ENCODE results near the gene TRIO.

TRIO gene

GRCh38 chr5:14226149-14226548 lies 83.0 kb downstream of the TRIO start:
- Histone ChIP-seq H3K27ac (ENCODE audit: low read depth, low read length) (no peak overlapping the region), H3K9me3 (ENCODE audit: control insufficient read depth, insufficient read depth, low read length) (no peaks in the 10 kb centered on the region), H3F3A (ENCODE audit: control insufficient read depth, insufficient read depth) (no peaks in the 10 kb centered on the region), H4K20me1 (ENCODE audit: control insufficient read depth, insufficient read depth, low read depth, low read length) (no peaks in the 10 kb centered on the region), H3K27me3 (ENCODE audit: control insufficient read depth, low read length) (no peaks in the 10 kb centered on the region), H3K9me2 (replicated peaks; ENCODE audit: control insufficient read depth, low read length) (no peaks in the 10 kb centered on the region), H3K4me3 (ENCODE audit: low read length) (no peak overlapping the region), H3K4me1 (ENCODE audit: control insufficient read depth, low read length) (peaks cover 47% of the 10 kb centered on the region), H3K36me3 (ENCODE audit: control insufficient read depth, low read length) (no peaks in the 10 kb centered on the region), H3K4me2 (ENCODE audit: low read length) (no peak overlapping the region), H3K79me2 (ENCODE audit: control insufficient read depth, low read length) (peaks cover 67% of the 10 kb centered on the region)
- TF ChIP-seq CTCF (IDR thresholded peaks at IDR 0.05; ENCODE audit: low read depth, low read length, poor library complexity, severe bottlenecking) (no peak), EZH2phosphoT487 (IDR thresholded peaks at IDR 0.05; ENCODE audit: borderline replicate concordance, low read length) (no peak)

GRCh38 chr5:14226554-14226953 lies 83.4 kb downstream of the TRIO start:
- Histone ChIP-seq H3K27ac (ENCODE audit: low read depth, low read length) (no peak overlapping the region), H3K36me3 (ENCODE audit: control insufficient read depth, low read length) (no peaks in the 10 kb centered on the region), H4K20me1 (ENCODE audit: control insufficient read depth, insufficient read depth, low read depth, low read length) (no peaks in the 10 kb centered on the region), H3K9me3 (ENCODE audit: control insufficient read depth, insufficient read depth, low read length) (no peaks in the 10 kb centered on the region), H3K9me2 (replicated peaks; ENCODE audit: control insufficient read depth, low read length) (no peaks in the 10 kb centered on the region), H3K4me2 (ENCODE audit: low read length) (no peak overlapping the region), H3K79me2 (ENCODE audit: control insufficient read depth, low read length) (peaks cover 70% of the 10 kb centered on the region), H3K27me3 (ENCODE audit: control insufficient read depth, low read length) (no peaks in the 10 kb centered on the region), H3K4me1 (ENCODE audit: control insufficient read depth, low read length) (peaks cover 43% of the 10 kb centered on the region), H3F3A (ENCODE audit: control insufficient read depth, insufficient read depth) (no peaks in the 10 kb centered on the region), H3K4me3 (ENCODE audit: low read length) (no peak overlapping the region)
- TF ChIP-seq CTCF (IDR thresholded peaks at IDR 0.05; ENCODE audit: low read depth, low read length, poor library complexity, severe bottlenecking) (no peak), EZH2phosphoT487 (IDR thresholded peaks at IDR 0.05; ENCODE audit: borderline replicate concordance, low read length) (no peak)

DNA sequence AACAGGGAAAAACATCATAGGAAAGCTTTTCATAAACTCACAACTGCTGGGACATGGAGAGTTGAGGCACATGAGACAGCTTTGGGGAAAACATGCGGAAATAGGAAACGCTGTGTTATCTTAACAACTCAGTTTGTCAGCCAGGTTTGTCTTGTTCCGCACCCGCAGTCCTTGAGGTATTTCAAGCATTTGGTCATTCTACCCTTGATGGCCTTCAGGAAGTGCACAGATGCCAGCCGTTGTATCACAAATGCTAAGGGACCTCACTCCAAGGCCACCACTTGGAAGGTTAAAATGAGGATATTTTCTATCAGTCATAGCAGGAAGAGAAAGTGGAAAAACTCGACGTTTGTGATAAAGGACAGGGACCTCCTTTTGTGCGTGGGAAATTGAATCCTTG lies 83.8 kb downstream of the TRIO start:
- no peaks in the 10 kb centered on the region for H3K36me3 ChIP-seq (ENCODE audit: control insufficient read depth, low read length)
- no peak overlapping the region for H3K27ac ChIP-seq (ENCODE audit: low read depth, low read length)
- H3K27me3 ChIP-seq (ENCODE audit: control insufficient read depth, low read length) = no peaks in the 10 kb centered on the region
- no peak overlapping the region for H3K4me2 ChIP-seq (ENCODE audit: low read length)
- H3K9me2 ChIP-seq (replicated peaks; ENCODE audit: control insufficient read depth, low read length) = no peaks in the 10 kb centered on the region
- no peak for TF ChIP-seq EZH2phosphoT487 (IDR thresholded peaks at IDR 0.05; ENCODE audit: borderline replicate concordance, low read length)
- TF ChIP-seq CTCF (IDR thresholded peaks at IDR 0.05; ENCODE audit: low read depth, low read length, poor library complexity, severe bottlenecking) = no peak
- H4K20me1 ChIP-seq (ENCODE audit: control insufficient read depth, insufficient read depth, low read depth, low read length) = no peaks in the 10 kb centered on the region
- H3K79me2 ChIP-seq (ENCODE audit: control insufficient read depth, low read length) = peaks cover 74% of the 10 kb centered on the region
- H3F3A ChIP-seq (ENCODE audit: control insufficient read depth, insufficient read depth) = no peaks in the 10 kb centered on the region
- H3K4me1 ChIP-seq (ENCODE audit: control insufficient read depth, low read length) = peaks cover 39% of the 10 kb centered on the region
- no peaks in the 10 kb centered on the region for H3K9me3 ChIP-seq (ENCODE audit: control insufficient read depth, insufficient read depth, low read length)
- no peak overlapping the region for H3K4me3 ChIP-seq (ENCODE audit: low read length)

DNA sequence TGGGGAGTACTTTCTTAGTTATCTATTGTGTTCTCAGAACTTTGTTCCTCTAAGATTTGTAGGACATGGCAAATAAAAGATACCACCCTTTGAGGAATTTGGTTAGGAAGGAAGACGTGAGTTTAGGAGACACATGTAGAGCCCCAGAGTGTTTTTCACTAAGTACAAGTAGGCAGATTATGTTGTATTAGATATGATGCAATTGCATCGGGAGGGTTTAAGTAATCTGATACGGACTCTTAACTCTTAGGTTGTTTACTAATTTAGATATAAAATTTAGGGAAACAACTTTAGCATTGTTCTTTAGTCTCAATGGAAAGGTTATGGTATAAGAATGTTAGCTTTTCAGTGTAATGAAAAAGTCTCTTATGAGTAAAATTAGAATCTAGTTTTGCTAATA lies 84.4 kb downstream of the TRIO start:
- no peak overlapping the region for H3K4me3 ChIP-seq (ENCODE audit: low read length)
- no peaks in the 10 kb centered on the region for H3F3A ChIP-seq (ENCODE audit: control insufficient read depth, insufficient read depth)
- peaks cover 34% of the 10 kb centered on the region for H3K4me1 ChIP-seq (ENCODE audit: control insufficient read depth, low read length)
- peaks cover 76% of the 10 kb centered on the region for H3K79me2 ChIP-seq (ENCODE audit: control insufficient read depth, low read length)
- no peak for TF ChIP-seq EZH2phosphoT487 (IDR thresholded peaks at IDR 0.05; ENCODE audit: borderline replicate concordance, low read length)
- TF ChIP-seq CTCF (IDR thresholded peaks at IDR 0.05; ENCODE audit: low read depth, low read length, poor library complexity, severe bottlenecking) = no peak
- no peak overlapping the region for H3K27ac ChIP-seq (ENCODE audit: low read depth, low read length)
- no peaks in the 10 kb centered on the region for H3K27me3 ChIP-seq (ENCODE audit: control insufficient read depth, low read length)
- H3K4me2 ChIP-seq (ENCODE audit: low read length) = no peak overlapping the region
- H3K36me3 ChIP-seq (ENCODE audit: control insufficient read depth, low read length) = no peaks in the 10 kb centered on the region
- H3K9me2 ChIP-seq (replicated peaks; ENCODE audit: control insufficient read depth, low read length) = no peaks in the 10 kb centered on the region
- no peaks in the 10 kb centered on the region for H3K9me3 ChIP-seq (ENCODE audit: control insufficient read depth, insufficient read depth, low read length)
- H4K20me1 ChIP-seq (ENCODE audit: control insufficient read depth, insufficient read depth, low read depth, low read length) = no peaks in the 10 kb centered on the region
